Tibial nerve (tissue), 3 donors: Measurements from ENCODE around the gene RAI1.

Source experiments
- POLR2A ChIP-seq, 2 donors: fragments of 450-650 bp; IDR thresholded peaks; one replicate each; pipeline ENCODE4 v1.6.1; 2017; ENCODE audit warnings: antibody characterized with exemption in 2 of 2, mild to moderate bottlenecking in 2 of 2, moderate library complexity in 2 of 2
- TF ChIP-seq, protein P1 (sequence below), 5 experiments: fragments of 200-600 bp in 3 of 5; fragments of 450-650 bp in 2 of 5; sonication (generic) in 3 of 5; IDR thresholded peaks; one replicate each; pipeline ENCODE4 v1.5.1; 2016 to 2019; ENCODE audit warnings: antibody characterized with exemption in 5 of 5, mild to moderate bottlenecking in 3 of 5, moderate library complexity in 2 of 5

DNA sequence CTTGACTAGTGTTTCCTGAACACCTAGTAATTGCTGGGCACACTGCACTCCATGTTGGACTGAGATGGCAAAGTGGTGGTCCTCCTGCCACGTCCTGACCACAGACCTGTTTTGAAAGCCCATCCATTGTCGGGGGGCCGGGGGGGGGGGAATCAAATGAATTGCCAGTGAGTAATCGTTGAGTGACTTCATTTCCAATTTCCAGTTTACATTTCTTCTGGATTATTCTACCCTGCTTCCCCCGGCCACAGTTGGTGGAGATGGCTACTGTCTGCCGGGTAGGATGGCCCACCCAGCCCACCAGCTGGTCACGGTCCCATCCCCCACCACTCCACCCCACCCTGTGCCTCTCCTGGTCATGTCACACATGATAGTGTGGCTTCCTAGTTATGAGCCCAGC, 18.2 kb downstream of the RAI1 start:
- TF ChIP-seq POLR2A (IDR thresholded peaks at IDR 0.05), result no peak
- TF ChIP-seq, protein P1, sequence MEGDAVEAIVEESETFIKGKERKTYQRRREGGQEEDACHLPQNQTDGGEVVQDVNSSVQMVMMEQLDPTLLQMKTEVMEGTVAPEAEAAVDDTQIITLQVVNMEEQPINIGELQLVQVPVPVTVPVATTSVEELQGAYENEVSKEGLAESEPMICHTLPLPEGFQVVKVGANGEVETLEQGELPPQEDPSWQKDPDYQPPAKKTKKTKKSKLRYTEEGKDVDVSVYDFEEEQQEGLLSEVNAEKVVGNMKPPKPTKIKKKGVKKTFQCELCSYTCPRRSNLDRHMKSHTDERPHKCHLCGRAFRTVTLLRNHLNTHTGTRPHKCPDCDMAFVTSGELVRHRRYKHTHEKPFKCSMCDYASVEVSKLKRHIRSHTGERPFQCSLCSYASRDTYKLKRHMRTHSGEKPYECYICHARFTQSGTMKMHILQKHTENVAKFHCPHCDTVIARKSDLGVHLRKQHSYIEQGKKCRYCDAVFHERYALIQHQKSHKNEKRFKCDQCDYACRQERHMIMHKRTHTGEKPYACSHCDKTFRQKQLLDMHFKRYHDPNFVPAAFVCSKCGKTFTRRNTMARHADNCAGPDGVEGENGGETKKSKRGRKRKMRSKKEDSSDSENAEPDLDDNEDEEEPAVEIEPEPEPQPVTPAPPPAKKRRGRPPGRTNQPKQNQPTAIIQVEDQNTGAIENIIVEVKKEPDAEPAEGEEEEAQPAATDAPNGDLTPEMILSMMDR (IDR thresholded peaks at IDR 0.05), result no peak
